ENCODE data around the gene EFHD1.

- TF ChIP-seq HDGF (IDR thresholded peaks at IDR 0.05; ENCODE audit: borderline replicate concordance), result no peak
- TF ChIP-seq PKNOX1 (IDR thresholded peaks at IDR 0.05), result no peak
- TF ChIP-seq FOXA1 (IDR thresholded peaks at IDR 0.05), result no peak
- TF ChIP-seq ELF4 (IDR thresholded peaks at IDR 0.05), result no peak
- no peak for TF ChIP-seq TARDBP (IDR thresholded peaks at IDR 0.05)
- TF ChIP-seq SP1 (IDR thresholded peaks at IDR 0.05), result no peak
- TF ChIP-seq BHLHE40 (IDR thresholded peaks at IDR 0.05; ENCODE audit: borderline replicate concordance), result no peak
- TF ChIP-seq ARNT (IDR thresholded peaks at IDR 0.05), result no peak
- no peak for TF ChIP-seq SUZ12 (IDR thresholded peaks at IDR 0.05)
Observed at GRCh38 chr2:232611061-232611460, 22.3 kb upstream of the EFHD1 start.
